ENCODE results near the gene TSC1. TPM values are rescaled to one million over a fixed set of nuclear protein-coding genes. Genes with fewer than 3 reads are reported as not detected.

Gene TSC1
- total RNA-seq, 1 experiment from 2014 or later: 40.9 TPM

DNA sequence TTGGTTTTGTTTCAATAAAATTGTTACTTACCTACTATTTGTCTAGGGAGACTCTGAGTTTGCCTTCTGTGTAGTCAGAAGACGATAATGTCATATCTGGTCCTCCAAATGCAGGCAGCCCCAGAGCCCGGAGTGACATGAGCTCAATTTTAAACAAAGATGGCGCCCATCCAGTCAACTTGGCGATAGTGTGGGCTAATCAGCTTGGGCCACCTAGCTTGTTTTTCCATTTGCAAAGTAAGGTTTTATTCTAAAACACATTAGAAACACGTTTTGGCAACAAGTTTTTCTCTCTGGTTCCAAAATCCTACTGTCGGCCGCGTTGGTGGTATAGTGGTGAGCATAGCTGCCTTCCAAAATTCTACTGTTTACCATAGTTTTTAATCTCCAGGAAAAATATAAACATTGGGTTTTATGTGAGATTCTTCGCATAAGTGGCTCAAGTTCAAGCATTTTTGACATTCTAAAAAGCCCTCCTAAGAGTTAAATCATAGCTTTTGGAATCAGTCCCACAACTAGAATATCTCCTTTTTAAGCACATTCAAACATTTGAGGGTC, 13.2 kb downstream of the TSC1 start:
- H3K36me3 ChIP-seq (ENCODE audit: insufficient read depth, low read length, poor library complexity, severe bottlenecking): peaks cover 10% of the 10 kb centered on the region
- no peaks in the 10 kb centered on the region for H3K27me3 ChIP-seq (replicated peaks; ENCODE audit: insufficient read depth, low read depth, low read length, poor library complexity)
- no peaks in the 10 kb centered on the region for H3K9me3 ChIP-seq (ENCODE audit: low read depth, low read length, poor library complexity, severe bottlenecking)
- BruUV-seq (replicated peaks): no TSS peak
- no peak for DNase-seq (ENCODE audit: low spot score)
- no peaks in the 10 kb centered on the region for H3K4me1 ChIP-seq (ENCODE audit: insufficient read depth, low read length, poor library complexity, severe bottlenecking)
- ChIA-PET POLR2A (ENCODE audit: low non-redundant PET) (no interaction called here), CTCF (interaction anchor here (0.5 kb wide), 1 partner anchor 18 kb away, joined by 3 read pairs; no protein-coding TSS in a partner anchor)
- H3K27ac ChIP-seq (ENCODE audit: low read depth, low read length, poor library complexity, severe bottlenecking): no peak overlapping the region
- TF ChIP-seq, protein P1, sequence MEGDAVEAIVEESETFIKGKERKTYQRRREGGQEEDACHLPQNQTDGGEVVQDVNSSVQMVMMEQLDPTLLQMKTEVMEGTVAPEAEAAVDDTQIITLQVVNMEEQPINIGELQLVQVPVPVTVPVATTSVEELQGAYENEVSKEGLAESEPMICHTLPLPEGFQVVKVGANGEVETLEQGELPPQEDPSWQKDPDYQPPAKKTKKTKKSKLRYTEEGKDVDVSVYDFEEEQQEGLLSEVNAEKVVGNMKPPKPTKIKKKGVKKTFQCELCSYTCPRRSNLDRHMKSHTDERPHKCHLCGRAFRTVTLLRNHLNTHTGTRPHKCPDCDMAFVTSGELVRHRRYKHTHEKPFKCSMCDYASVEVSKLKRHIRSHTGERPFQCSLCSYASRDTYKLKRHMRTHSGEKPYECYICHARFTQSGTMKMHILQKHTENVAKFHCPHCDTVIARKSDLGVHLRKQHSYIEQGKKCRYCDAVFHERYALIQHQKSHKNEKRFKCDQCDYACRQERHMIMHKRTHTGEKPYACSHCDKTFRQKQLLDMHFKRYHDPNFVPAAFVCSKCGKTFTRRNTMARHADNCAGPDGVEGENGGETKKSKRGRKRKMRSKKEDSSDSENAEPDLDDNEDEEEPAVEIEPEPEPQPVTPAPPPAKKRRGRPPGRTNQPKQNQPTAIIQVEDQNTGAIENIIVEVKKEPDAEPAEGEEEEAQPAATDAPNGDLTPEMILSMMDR (conservative IDR thresholded peaks at IDR 0.05; ENCODE audit: low read depth, low read length): no peak
- no peak for TF ChIP-seq EZH2 (IDR thresholded peaks at IDR 0.05; ENCODE audit: borderline replicate concordance, low read depth, low read length, poor library complexity, severe bottlenecking)
- intact Hi-C loops (cut with micrococcal nuclease; ENCODE audit: unreplicated experiment): no loop called here
- no peak overlapping the region for H3K4me3 ChIP-seq (ENCODE audit: low read depth, low read length, poor library complexity, severe bottlenecking)

DNA sequence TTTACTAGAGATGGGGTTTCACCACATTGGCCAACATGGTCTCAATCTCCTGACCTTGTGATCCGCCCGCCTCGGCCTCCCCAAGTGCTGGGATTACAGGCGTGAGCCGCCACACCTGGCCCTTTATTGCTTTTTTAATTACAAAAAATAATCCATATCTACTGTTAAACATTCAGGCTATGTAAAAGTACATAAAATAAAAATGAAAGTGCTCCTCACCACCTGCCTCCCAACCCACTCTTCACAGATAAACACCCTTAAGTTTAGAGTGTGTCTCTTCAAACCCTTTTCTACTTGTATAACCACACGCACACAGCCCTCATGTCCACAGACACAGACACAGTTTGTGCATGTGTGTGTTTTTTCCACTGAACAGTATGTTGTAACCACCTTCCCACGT, 16.7 kb downstream of the TSC1 start:
- BruUV-seq (replicated peaks): no TSS peak
- ChIA-PET POLR2A (ENCODE audit: low non-redundant PET) (no interaction called here), CTCF (no interaction called here)
- TF ChIP-seq, protein P1 (conservative IDR thresholded peaks at IDR 0.05; ENCODE audit: low read depth, low read length): no peak
- TF ChIP-seq EZH2 (IDR thresholded peaks at IDR 0.05; ENCODE audit: borderline replicate concordance, low read depth, low read length, poor library complexity, severe bottlenecking): no peak
- DNase-seq (ENCODE audit: low spot score): no peak
- Histone ChIP-seq H3K4me1 (ENCODE audit: insufficient read depth, low read length, poor library complexity, severe bottlenecking) (no peaks in the 10 kb centered on the region), H3K9me3 (ENCODE audit: low read depth, low read length, poor library complexity, severe bottlenecking) (no peaks in the 10 kb centered on the region), H3K4me3 (ENCODE audit: low read depth, low read length, poor library complexity, severe bottlenecking) (no peak overlapping the region), H3K27me3 (replicated peaks; ENCODE audit: insufficient read depth, low read depth, low read length, poor library complexity) (no peaks in the 10 kb centered on the region), H3K36me3 (ENCODE audit: insufficient read depth, low read length, poor library complexity, severe bottlenecking) (peaks cover 14% of the 10 kb centered on the region), H3K27ac (ENCODE audit: low read depth, low read length, poor library complexity, severe bottlenecking) (no peak overlapping the region)
- intact Hi-C loops (cut with micrococcal nuclease; ENCODE audit: unreplicated experiment): no loop called here

DNA sequence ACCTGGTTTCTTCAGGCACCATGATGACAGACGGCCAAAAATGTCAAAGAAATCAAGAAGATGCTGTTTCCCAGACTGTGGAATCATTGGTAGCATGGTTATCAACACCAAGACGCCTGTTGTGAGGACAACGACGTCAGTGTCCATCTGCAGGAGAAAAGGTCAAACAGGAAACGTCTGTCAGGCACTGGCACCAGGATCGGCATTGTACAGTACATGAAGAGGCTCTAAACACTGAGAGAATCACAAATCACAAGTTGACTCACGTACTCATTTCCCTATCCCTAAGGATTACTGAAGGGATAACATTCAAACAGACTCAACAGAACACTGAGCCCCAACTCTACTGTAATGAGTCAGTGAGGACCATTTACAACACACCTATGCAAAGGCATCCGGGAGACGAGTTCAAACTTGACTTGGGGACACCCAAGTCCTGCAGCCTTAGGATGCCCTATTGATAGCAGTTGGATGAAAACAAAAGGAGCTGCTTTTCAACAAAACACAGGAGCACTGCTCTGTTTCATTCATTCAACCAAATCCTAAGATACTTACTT, 21.0 kb downstream of the TSC1 start:
- H3K4me3 ChIP-seq (ENCODE audit: low read depth, low read length, poor library complexity, severe bottlenecking): no peak overlapping the region
- no peak overlapping the region for H3K27ac ChIP-seq (ENCODE audit: low read depth, low read length, poor library complexity, severe bottlenecking)
- no peak for DNase-seq (ENCODE audit: low spot score)
- ChIA-PET CTCF (no interaction called here), POLR2A (ENCODE audit: low non-redundant PET) (no interaction called here)
- peaks cover 31% of the 10 kb centered on the region for H3K36me3 ChIP-seq (ENCODE audit: insufficient read depth, low read length, poor library complexity, severe bottlenecking)
- no peaks in the 10 kb centered on the region for H3K9me3 ChIP-seq (ENCODE audit: low read depth, low read length, poor library complexity, severe bottlenecking)
- no peaks in the 10 kb centered on the region for H3K27me3 ChIP-seq (replicated peaks; ENCODE audit: insufficient read depth, low read depth, low read length, poor library complexity)
- H3K4me1 ChIP-seq (ENCODE audit: insufficient read depth, low read length, poor library complexity, severe bottlenecking): no peaks in the 10 kb centered on the region
- intact Hi-C loops (cut with micrococcal nuclease; ENCODE audit: unreplicated experiment): no loop called here
- no peak for TF ChIP-seq EZH2 (IDR thresholded peaks at IDR 0.05; ENCODE audit: borderline replicate concordance, low read depth, low read length, poor library complexity, severe bottlenecking)
- TF ChIP-seq, protein P1 (conservative IDR thresholded peaks at IDR 0.05; ENCODE audit: low read depth, low read length): no peak
- BruUV-seq (replicated peaks): no TSS peak

All from A673 (cell line).